H1 (cell line): ENCODE data around the gene NOS3. TPM values are rescaled to one million over a fixed set of nuclear protein-coding genes. Genes with fewer than 3 reads are reported as not detected.

Experiments
- CTCF ChIA-PET: fragments of 300-600 bp; sonication (Branson Sonifier 250); formaldehyde crosslinking; loops from one replicate; lab custom pipeline; 2021; ENCODE audit not compliant: partially characterized antibody; lab: Charles Lee
- POLR2A ChIA-PET: fragments of 300-600 bp; sonication (Branson Sonifier 250); formaldehyde crosslinking; loops from one replicate; lab custom pipeline; 2021; ENCODE audit warnings: inconsistent platforms; ENCODE audit not compliant: partially characterized antibody; lab: Charles Lee
- DNase-seq, 2 experiments: peaks; one replicate each; pipeline versions ENCODE4 v3.0.0 to v3.0.0-alpha.2; 2010 to 2022; ENCODE audit warnings: low spot score in 2 of 2, low read depth in 1 of 2, mixed read lengths in 1 of 2
- FAIRE-seq: peaks from 2 replicates; lab custom pipeline; 2011; peaks lifted over from hg19 to GRCh38; lab: Jason Lieb, UNC
- H2AFZ ChIP-seq: 2 replicates; pipeline ENCODE4 v1.8.1; 2012; ENCODE audit warnings: low read length, inconsistent platforms
- H2AK5ac ChIP-seq: 2 replicates; pipeline ENCODE4 v1.6.1; 2013; ENCODE audit warnings: low read depth, low read length
- H2BK120ac ChIP-seq: replicated peaks from 2 replicates; pipeline ENCODE3; 2013; ENCODE audit warnings: low read depth, low read length, inconsistent platforms
- H2BK12ac ChIP-seq: 2 replicates; pipeline ENCODE4 v1.6.1; 2013; ENCODE audit warnings: low read depth, low read length
- H2BK15ac ChIP-seq: 2 replicates; pipeline ENCODE4 v1.6.1; 2013; ENCODE audit warnings: low read length
- H2BK20ac ChIP-seq: 2 replicates; pipeline ENCODE4 v1.6.1; 2013; ENCODE audit warnings: low read length
- H2BK5ac ChIP-seq: 2 replicates; pipeline ENCODE4 v1.6.1; 2013; ENCODE audit warnings: low read depth, low read length
- H3K14ac ChIP-seq: 2 replicates; pipeline ENCODE4 v1.6.1; 2013; ENCODE audit warnings: inconsistent platforms; ENCODE audit not compliant: insufficient read length
- H3K18ac ChIP-seq: 2 replicates; pipeline ENCODE4 v1.6.1; 2013; ENCODE audit warnings: low read length; ENCODE audit errors: extremely low read depth
- H3K23ac ChIP-seq: 2 replicates; pipeline ENCODE4 v1.6.1; 2013; ENCODE audit warnings: inconsistent platforms; ENCODE audit not compliant: insufficient read length
- H3K23me2 ChIP-seq: 2 replicates; pipeline ENCODE4 v1.6.1; 2013; ENCODE audit warnings: low read depth, low read length
- H3K27ac ChIP-seq: 2 replicates; pipeline ENCODE4 v1.6.1; 2011; ENCODE audit warnings: low read depth, low read length, inconsistent platforms
- H3K27me3 ChIP-seq, 4 experiments: replicated peaks in 1 of 4; 1 replicate in 1 of 4; 2 replicates in 3 of 4; pipeline versions ENCODE4 v1.6.1 to v1.8.1; 2011 to 2013; ENCODE audit warnings: low read length in 3 of 4, mild to moderate bottlenecking in 3 of 4, inconsistent platforms in 2 of 4, mixed read lengths in 2 of 4, moderate library complexity in 1 of 4; ENCODE audit not compliant: control insufficient read depth in 3 of 4, insufficient read depth in 3 of 4; ENCODE audit errors: extremely low read depth in 1 of 4
- H3K36me3 ChIP-seq, 4 experiments: 2 replicates each; pipeline versions ENCODE4 v1.6.1 to v1.8.1; 2011 to 2013; ENCODE audit warnings: mild to moderate bottlenecking in 4 of 4, low read length in 3 of 4, moderate library complexity in 2 of 4, control low read depth in 1 of 4, inconsistent platforms in 1 of 4; ENCODE audit not compliant: insufficient read depth in 4 of 4, control insufficient read depth in 2 of 4
- H3K4ac ChIP-seq: replicated peaks from 2 replicates; pipeline ENCODE3; 2013; ENCODE audit warnings: low read length, low read depth, mixed read lengths, inconsistent platforms; ENCODE audit not compliant: insufficient read length
- H3K4me1 ChIP-seq, 4 experiments: replicated peaks in 1 of 4; 1 replicate in 1 of 4; 2 replicates in 3 of 4; pipeline versions ENCODE4 v1.6.1 to v1.8.1; 2011 to 2013; ENCODE audit warnings: low read length in 3 of 4, inconsistent platforms in 2 of 4, mixed read lengths in 1 of 4; ENCODE audit not compliant: insufficient read depth in 4 of 4, control insufficient read depth in 3 of 4
- H3K4me2 ChIP-seq, 2 experiments: 2 replicates each; pipeline versions ENCODE4 v1.6.1 to v1.8.1; 2011 to 2013; ENCODE audit warnings: low read depth in 2 of 2, low read length in 2 of 2, control low read depth in 1 of 2, inconsistent platforms in 1 of 2, mild to moderate bottlenecking in 1 of 2; ENCODE audit not compliant: insufficient read depth in 1 of 2
- H3K4me3 ChIP-seq, 4 experiments: fragments of 200-600, 300-600 bp in 1 of 4; sonication (generic), shearing (Covaris generic), sonication (Bioruptor Twin) in 1 of 4; 2 replicates each; pipeline versions ENCODE4 v1.5.1 to v1.8.1; 2011 to 2016; ENCODE audit warnings: low read length in 4 of 4, low read depth in 3 of 4, control low read depth in 2 of 4, inconsistent platforms in 2 of 4, mild to moderate bottlenecking in 2 of 4, mixed read lengths in 1 of 4, moderate library complexity in 1 of 4; ENCODE audit not compliant: insufficient read depth in 2 of 4; ENCODE audit errors: extremely low read depth in 1 of 4
- H3K56ac ChIP-seq: replicated peaks from 2 replicates; pipeline ENCODE3; 2013; ENCODE audit warnings: low read depth, mild to moderate bottlenecking, mixed read lengths, low read length, inconsistent platforms; ENCODE audit not compliant: insufficient read length
- H3K79me1 ChIP-seq: 2 replicates; pipeline ENCODE4 v1.6.1; 2013; ENCODE audit warnings: low read depth, low read length, control low read depth
- H3K79me2 ChIP-seq, 2 experiments: 2 replicates each; pipeline versions ENCODE4 v1.6.1 to v1.8.1; 2012 to 2013; ENCODE audit warnings: low read length in 2 of 2, mild to moderate bottlenecking in 2 of 2, inconsistent platforms in 1 of 2; ENCODE audit not compliant: insufficient read depth in 2 of 2, control insufficient read depth in 1 of 2
- H3K9ac ChIP-seq, 4 experiments: replicated peaks in 1 of 4; 1 replicate in 1 of 4; 2 replicates in 3 of 4; pipeline versions ENCODE4 v1.6.1 to v1.8.1; 2011 to 2013; ENCODE audit warnings: low read depth in 3 of 4, low read length in 3 of 4, control low read depth in 2 of 4, mild to moderate bottlenecking in 2 of 4, moderate library complexity in 2 of 4, inconsistent platforms in 1 of 4; ENCODE audit errors: extremely low read depth in 1 of 4
- H3K9me3 ChIP-seq, 2 experiments: 2 replicates each; pipeline versions ENCODE4 v1.6.1 to v1.8.1; 2012 to 2013; ENCODE audit warnings: mild to moderate bottlenecking in 2 of 2, moderate library complexity in 2 of 2, control low read depth in 1 of 2, inconsistent platforms in 1 of 2, low read depth in 1 of 2, low read length in 1 of 2, mixed read lengths in 1 of 2; ENCODE audit not compliant: insufficient read depth in 2 of 2
- H4K20me1 ChIP-seq, 2 experiments: replicated peaks in 1 of 2; 2 replicates each; pipeline versions ENCODE3 to v1.8.1; 2011 to 2013; ENCODE audit warnings: inconsistent platforms in 2 of 2, low read length in 2 of 2, mild to moderate bottlenecking in 1 of 2; ENCODE audit not compliant: insufficient read depth in 2 of 2, control insufficient read depth in 1 of 2
- H4K5ac ChIP-seq: 2 replicates; pipeline ENCODE4 v1.6.1; 2013; ENCODE audit warnings: low read length, low read depth, mixed read lengths, inconsistent platforms; ENCODE audit not compliant: insufficient read length
- H4K8ac ChIP-seq: 2 replicates; pipeline ENCODE4 v1.8.0; 2013; ENCODE audit warnings: mild to moderate bottlenecking, moderate library complexity, low read length, inconsistent platforms; ENCODE audit not compliant: insufficient read depth; ENCODE audit errors: extremely low read depth
- H4K91ac ChIP-seq: replicated peaks from 2 replicates; pipeline ENCODE3; 2013; ENCODE audit warnings: low read length, mixed read lengths, inconsistent platforms; ENCODE audit not compliant: insufficient read length
- ATF2 ChIP-seq: IDR thresholded peaks from 2 replicates; pipeline ENCODE4 v1.6.1; 2012; ENCODE audit warnings: low read length, inconsistent platforms
- CBX8 ChIP-seq: fragments of 300-800, 300-1000 bp; sonication (generic); IDR thresholded peaks from 2 replicates; pipeline ENCODE4 v1.7.1; 2016; ENCODE audit warnings: low read depth, low read length, borderline replicate concordance
- CREB1 ChIP-seq: IDR thresholded peaks from 2 replicates; pipeline ENCODE4 v1.6.1; 2012; ENCODE audit warnings: inconsistent platforms
- EP300 ChIP-seq, 2 experiments: IDR thresholded peaks; 1 replicate in 1 of 2; 2 replicates in 1 of 2; pipeline ENCODE4 v1.6.1; 2011 to 2012; ENCODE audit warnings: low read depth in 2 of 2, low read length in 2 of 2, mild to moderate bottlenecking in 2 of 2, borderline replicate concordance in 1 of 2, inconsistent platforms in 1 of 2, moderate library complexity in 1 of 2
- KDM4A ChIP-seq: IDR thresholded peaks from one replicate; pipeline ENCODE4 v1.7.1; 2012; ENCODE audit warnings: low read depth, mild to moderate bottlenecking, moderate library complexity, low read length, inconsistent platforms; ENCODE audit not compliant: severe bottlenecking
- POLR2A ChIP-seq, 2 experiments: IDR thresholded peaks; 1 replicate in 1 of 2; 2 replicates in 1 of 2; pipeline ENCODE4 v1.6.1; 2011; ENCODE audit warnings: low read depth in 2 of 2, low read length in 2 of 2, mild to moderate bottlenecking in 2 of 2; ENCODE audit errors: control extremely low read depth in 1 of 2
- POU5F1 ChIP-seq: IDR thresholded peaks from 2 replicates; pipeline ENCODE4 v1.6.1; 2011; ENCODE audit warnings: low read depth, mild to moderate bottlenecking, low read length, moderate library complexity
- RBBP5 ChIP-seq: IDR thresholded peaks from 2 replicates; pipeline ENCODE4 v1.7.1; 2012; ENCODE audit warnings: low read depth, mild to moderate bottlenecking, inconsistent platforms, low read length, moderate library complexity, borderline replicate concordance
- SP4 ChIP-seq: IDR thresholded peaks from 2 replicates; pipeline ENCODE4 v1.6.1; 2012; ENCODE audit warnings: low read length, inconsistent platforms
- SUZ12 ChIP-seq: fragments of 200-600 bp; sonication (generic); IDR thresholded peaks from 2 replicates; pipeline ENCODE4 v1.6.1; 2012; ENCODE audit warnings: mild to moderate bottlenecking, inconsistent platforms, low read length, moderate library complexity, mixed read lengths
- ZNF274 ChIP-seq: IDR thresholded peaks from 2 replicates; pipeline ENCODE4 v1.7.0; 2012; ENCODE audit warnings: low read length, borderline replicate concordance; ENCODE audit errors: extremely low read depth
- WGBS, 2 experiments: shearing (Covaris generic) in 1 of 2; methylation state at CpG; one replicate each; pipeline versions ENCODE4 v1.1.6 to v1.1.7; 2013 to 2015; ENCODE audit warnings: low lambda C conversion rate in 2 of 2, mixed read lengths in 2 of 2, inconsistent platforms in 1 of 2, low coverage in 1 of 2, missing lambda C conversion rate in 1 of 2; ENCODE audit not compliant: insufficient replicate concordance in 2 of 2, insufficient coverage in 1 of 2, insufficient read length in 1 of 2; ENCODE audit errors: extremely low coverage in 1 of 2, missing lambda C conversion rate in 1 of 2; 5-methylcytosine and 5-hydroxymethylcytosine counted together
- polyA plus RNA-seq, 7 experiments: library from polyadenylated mRNA; depleted of rRNA in 3 of 7; stranded (reverse) in 5 of 7; unstranded in 2 of 7; fragments of >200 nt in 5 of 7; fragments of 200-250 nt in 2 of 7; gene quantifications; 1 replicate in 5 of 7; 2 replicates in 1 of 7; 4 replicates in 1 of 7; pipeline versions ENCODE4 v1.2.1 to v1.2.3, GENCODE V29; 2011 to 2013; ENCODE audit warnings: missing spikeins in 2 of 7, mixed read lengths in 2 of 7
- total RNA-seq: library from RNA; stranded (reverse); fragmentation: NEBNext Ultra II Directional; extraction: Animal tissue kit (Norgen Biotek cat#: 25700); gene quantifications from 2 replicates; pipeline ENCODE4 v1.2.1, GENCODE V29; 2021

Gene NOS3
- total and polyA plus RNA-seq, 2 of the 8 experiments (the other 6 are each of a cell fraction or from before 2014, with no cell fraction given), result 4.4 to 16.2 TPM

GRCh38 chr7:150965273-150965830, 25.5 kb upstream of the NOS3 start:
- Histone ChIP-seq H3K4me3 (no peak overlapping the region), H3K4me1 (peaks cover 2 to 18% (median 14%) of the 10 kb centered on the region in 4 experiments), H2AFZ (no peak overlapping the region), H3K9ac (no peak overlapping the region), H4K20me1 (no peaks in the 10 kb centered on the region), H2AK5ac (peak overlapping the region; percentile 40; the same call in 1 of the 2 replicates), H3K79me1 (no peaks in the 10 kb centered on the region), H2BK15ac (0 out of 2 replicates have a peak overlapping the region, but pooled peaks have one; percentile 61), H4K91ac (no peak overlapping the region), H2BK5ac (no peak overlapping the region), H2BK12ac (no peak overlapping the region), H3K27ac (no peak overlapping the region; the same call in 1 of the 2 replicates), H3K23ac (no peak overlapping the region), H3K18ac (no peak overlapping the region), H2BK120ac (no peak overlapping the region), H3K36me3 (no peaks in the 10 kb centered on the region), H3K9me3 (no peaks in the 10 kb centered on the region), H3K4ac (no peak overlapping the region), H3K56ac (no peak overlapping the region), H3K27me3 (no peaks in the 10 kb centered on the region; a peak in 1 of 7 replicates), H3K4me2 (no peak overlapping the region), H3K79me2 (no peaks in the 10 kb centered on the region), H4K8ac (no peak overlapping the region), H3K23me2 (no peaks in the 10 kb centered on the region; the same call in 1 of the 2 replicates), H3K14ac (no peak overlapping the region), H4K5ac (no peak overlapping the region), H2BK20ac (no peak overlapping the region)
- CTCF ChIA-PET, result interaction anchor here (0.8 to 27.0 kb wide), 20 partner anchors 2 to 187 kb away, joined by 3 to 797 read pairs (median 6); partner anchors contain the start of genes KCNH2 and NOS3
- POLR2A ChIA-PET, result interaction anchor here (0.6 to 1.9 kb wide), 5 partner anchors 10 to 46 kb away, joined by 3 to 6 read pairs (median 6); no protein-coding TSS in a partner anchor
- DNase-seq (no peak), FAIRE-seq (no peak)
- 87% methylated on average over 11 of the region's 16 CpGs; no CpG with 5 or more reads in 1 of the 2 experiments for WGBS, 2 experiments
- TF ChIP-seq KDM4A, result no peak
- no peak for TF ChIP-seq ZNF274
- TF ChIP-seq CBX8, result no peak
- no peak for TF ChIP-seq SUZ12
- TF ChIP-seq CREB1, result no peak
- TF ChIP-seq POLR2A (IDR thresholded peaks at IDR 0.05; ENCODE audit: control extremely low read depth in 1 of 2, low read depth in 2 of 2, low read length in 2 of 2), result no peak
- no peak for TF ChIP-seq ATF2
- TF ChIP-seq SP4, result no peak
- no peak for TF ChIP-seq POU5F1
- no peak for TF ChIP-seq EP300 (IDR thresholded peaks at IDR 0.05; ENCODE audit: borderline replicate concordance in 1 of 2, low read depth in 2 of 2, low read length in 2 of 2)
- TF ChIP-seq RBBP5, result no peak
